Neural crest cell (in vitro differentiated cells): ENCODE results near the gene GALNT17. TPM values are rescaled to one million over a fixed set of nuclear protein-coding genes. Genes with fewer than 3 reads are reported as not detected.

Experiments used
- DNase-seq: peaks from one replicate; pipeline ENCODE4 v3.0.0; 2021; ENCODE audit warnings: low read depth, mixed read lengths, low spot score
- H3K27ac Mint-ChIP-seq: one replicate; pipeline ENCODE4 v1.8.0; 2021; ENCODE audit warnings: mild to moderate bottlenecking, mixed read lengths; ENCODE audit not compliant: unreplicated experiment
- H3K27me3 Mint-ChIP-seq: 2 replicates; pipeline ENCODE4 v1.8.0; 2021; ENCODE audit warnings: low read depth, mild to moderate bottlenecking, mixed read lengths
- H3K36me3 Mint-ChIP-seq: 2 replicates; pipeline ENCODE4 v1.8.0; 2021; ENCODE audit warnings: low read depth, mild to moderate bottlenecking, mixed read lengths
- H3K4me1 Mint-ChIP-seq: 2 replicates; pipeline ENCODE4 v1.8.0; 2021; ENCODE audit warnings: mixed read lengths
- H3K4me3 Mint-ChIP-seq: one replicate; pipeline ENCODE4 v1.8.0; 2021; ENCODE audit warnings: mild to moderate bottlenecking, mixed read lengths
- H3K9me3 Mint-ChIP-seq: 2 replicates; pipeline ENCODE4 v1.8.0; 2021; ENCODE audit warnings: mixed read lengths
- CTCF ChIP-seq: fragments of 200-600 bp; sonication (generic); conservative IDR thresholded peaks from 2 replicates; pipeline ENCODE4 v1.5.0; 2021; ENCODE audit warnings: antibody characterized with exemption, mild to moderate bottlenecking
- total RNA-seq: library from RNA; stranded (reverse); gene quantifications from 2 replicates; pipeline ENCODE4 v1.2.1, GENCODE V29; 2021

The GALNT17 gene
- total RNA-seq, 1 donor from 2014 or later: 11.0 TPM

GRCh38 chr7:71372991-71373390 lies 241.0 kb downstream of the GALNT17 start:
- Mint-ChIP-seq H3K4me1 (no peaks in the 10 kb centered on the region), H3K36me3 (peaks cover 11% of the 10 kb centered on the region), H3K27me3 (no peaks in the 10 kb centered on the region), H3K4me3 (no peak overlapping the region), H3K27ac (no peak overlapping the region), H3K9me3 (peaks cover 9% of the 10 kb centered on the region)
- no peak for TF ChIP-seq CTCF
- no peak for DNase-seq

GRCh38 chr7:71377062-71377461 lies 245.1 kb downstream of the GALNT17 start:
- no peak overlapping the region for H3K4me3 Mint-ChIP-seq
- no peaks in the 10 kb centered on the region for H3K4me1 Mint-ChIP-seq
- H3K36me3 Mint-ChIP-seq: peaks cover 11% of the 10 kb centered on the region
- no peak for DNase-seq
- H3K27ac Mint-ChIP-seq: no peak overlapping the region
- no peaks in the 10 kb centered on the region for H3K27me3 Mint-ChIP-seq
- TF ChIP-seq CTCF: no peak
- peaks cover 13% of the 10 kb centered on the region for H3K9me3 Mint-ChIP-seq

GRCh38 chr7:71377469-71377868 lies 245.5 kb downstream of the GALNT17 start:
- H3K9me3 Mint-ChIP-seq: peaks cover 13% of the 10 kb centered on the region
- H3K27ac Mint-ChIP-seq: no peak overlapping the region
- no peak overlapping the region for H3K4me3 Mint-ChIP-seq
- no peaks in the 10 kb centered on the region for H3K27me3 Mint-ChIP-seq
- no peak for DNase-seq
- peaks cover 11% of the 10 kb centered on the region for H3K36me3 Mint-ChIP-seq
- TF ChIP-seq CTCF: no peak
- H3K4me1 Mint-ChIP-seq: no peaks in the 10 kb centered on the region

- no peak for TF ChIP-seq CTCF
- no peak for DNase-seq
- no peak overlapping the region for H3K4me3 Mint-ChIP-seq
- no peaks in the 10 kb centered on the region for H3K4me1 Mint-ChIP-seq
- no peaks in the 10 kb centered on the region for H3K27me3 Mint-ChIP-seq
- no peak overlapping the region for H3K27ac Mint-ChIP-seq
- no peaks in the 10 kb centered on the region for H3K36me3 Mint-ChIP-seq
- peaks cover 7% of the 10 kb centered on the region for H3K9me3 Mint-ChIP-seq
Measured at GRCh38 chr7:71384094-71384493, 252.2 kb downstream of the GALNT17 start.

GRCh38 chr7:71385330-71385729 lies 253.4 kb downstream of the GALNT17 start:
- Mint-ChIP-seq H3K4me3 (no peak overlapping the region), H3K27ac (no peak overlapping the region), H3K36me3 (no peaks in the 10 kb centered on the region), H3K9me3 (peaks cover 3% of the 10 kb centered on the region), H3K27me3 (no peaks in the 10 kb centered on the region), H3K4me1 (no peaks in the 10 kb centered on the region)
- TF ChIP-seq CTCF: no peak
- no peak for DNase-seq
